CD4-positive, alpha-beta T cell treated with Interleukin-2 at 100 ng/mL for 4 hours (primary cell): ENCODE measurements around the gene SLC16A10.
"Not testable (repeated sequence)": the region's sequence is repeated elsewhere in the genome, so short reads cannot be mapped to it uniquely, and the experiment has no call there.

Experiments
- DNase-seq: peaks from one replicate; pipeline ENCODE4 v3.0.0-alpha.2; 2020; ENCODE audit warnings: low spot score

The SLC16A10 gene

DNA sequence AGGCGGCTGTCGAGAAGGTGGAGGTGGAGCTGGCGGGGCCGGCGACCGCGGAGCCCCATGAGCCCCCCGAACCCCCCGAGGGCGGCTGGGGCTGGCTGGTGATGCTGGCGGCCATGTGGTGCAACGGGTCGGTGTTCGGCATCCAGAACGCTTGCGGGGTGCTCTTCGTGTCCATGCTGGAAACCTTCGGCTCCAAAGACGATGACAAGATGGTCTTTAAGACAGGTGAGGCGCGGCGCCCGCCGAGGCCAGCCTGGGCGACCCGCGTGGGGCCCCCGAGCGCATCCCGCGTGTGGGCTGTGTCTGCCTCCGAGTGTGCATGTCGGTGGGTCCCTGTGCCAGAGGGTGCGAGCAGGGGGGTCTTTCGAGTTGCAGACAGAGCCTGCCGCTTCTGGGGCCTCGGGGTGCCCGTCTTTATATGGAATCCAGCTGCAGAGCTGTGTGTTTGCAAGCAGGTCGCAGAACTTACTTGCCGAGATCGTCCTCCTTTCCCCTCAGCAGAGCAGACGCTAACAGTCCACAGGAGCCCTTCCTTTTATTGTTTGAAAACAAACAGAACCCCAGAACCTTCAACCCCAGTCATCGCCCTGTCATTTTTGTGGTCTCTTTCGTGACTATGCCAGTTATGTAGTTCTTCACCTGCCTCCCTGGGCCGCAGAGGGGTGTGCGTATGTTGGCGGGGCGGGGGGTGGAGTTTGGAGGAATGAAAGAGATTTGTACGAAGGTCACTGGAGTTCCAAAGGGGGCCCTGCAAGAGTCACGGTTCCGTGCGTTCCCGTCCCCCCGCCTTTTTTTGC lies 766 bp downstream of the SLC16A10 start:
- DNase-seq, result peak; percentile 47

DNA sequence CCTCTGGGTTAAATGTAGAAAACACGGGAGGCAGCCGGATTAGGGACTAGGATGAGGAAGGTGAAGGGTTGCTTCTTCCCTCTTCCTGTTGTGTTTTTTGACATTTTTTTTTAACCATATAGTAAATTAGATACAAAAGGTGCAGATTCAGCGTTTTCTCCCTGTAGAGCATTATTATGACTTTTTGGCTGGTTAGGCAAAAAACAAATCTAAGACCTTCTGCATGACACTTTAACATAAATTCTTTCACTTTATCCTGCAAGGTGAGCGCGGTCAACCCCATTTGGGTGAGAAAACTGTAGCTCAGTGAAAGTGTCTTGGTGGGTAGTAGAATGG lies 1.3 kb downstream of the SLC16A10 start:
- no peak for DNase-seq

DNA sequence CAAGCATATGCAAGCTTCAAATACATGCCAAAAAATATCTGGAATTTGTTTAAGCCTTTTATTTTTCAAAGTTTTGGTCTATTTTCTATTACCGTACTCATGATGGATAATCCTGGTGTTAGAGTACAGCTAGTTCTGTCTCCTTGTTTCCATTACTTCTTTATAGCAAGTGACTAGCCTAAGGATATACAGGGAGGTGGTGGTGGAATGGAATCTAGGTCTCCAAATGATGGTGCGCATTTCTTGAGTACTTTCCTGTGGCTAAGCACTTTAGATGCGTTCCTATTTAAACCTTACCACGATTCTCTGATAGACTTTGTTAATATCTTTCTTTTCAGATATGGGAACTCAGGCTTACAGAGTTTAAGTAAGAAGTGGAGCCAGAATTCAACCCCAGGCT lies 3.5 kb downstream of the SLC16A10 start:
- DNase-seq, result no peak

DNA sequence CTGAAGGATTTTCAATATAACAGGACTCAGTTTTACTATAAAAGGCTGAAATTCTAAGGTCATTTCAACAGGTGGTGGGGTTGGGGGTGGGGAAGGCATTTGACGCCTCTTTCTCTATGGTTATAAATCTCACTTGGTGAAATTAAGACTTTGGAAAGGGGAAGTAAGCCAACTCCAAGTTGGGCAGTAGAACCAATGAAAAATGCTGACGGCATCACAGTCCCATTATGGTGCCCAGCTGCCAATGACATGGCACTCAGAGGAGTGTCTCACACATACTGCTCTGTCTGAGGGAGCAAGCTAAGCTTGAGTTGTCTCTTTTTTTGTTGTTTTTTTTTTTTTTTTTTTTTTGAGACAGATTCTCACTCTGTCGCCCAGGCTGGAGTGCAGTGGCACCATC lies 4.7 kb downstream of the SLC16A10 start:
- DNase-seq, result no peak

DNA sequence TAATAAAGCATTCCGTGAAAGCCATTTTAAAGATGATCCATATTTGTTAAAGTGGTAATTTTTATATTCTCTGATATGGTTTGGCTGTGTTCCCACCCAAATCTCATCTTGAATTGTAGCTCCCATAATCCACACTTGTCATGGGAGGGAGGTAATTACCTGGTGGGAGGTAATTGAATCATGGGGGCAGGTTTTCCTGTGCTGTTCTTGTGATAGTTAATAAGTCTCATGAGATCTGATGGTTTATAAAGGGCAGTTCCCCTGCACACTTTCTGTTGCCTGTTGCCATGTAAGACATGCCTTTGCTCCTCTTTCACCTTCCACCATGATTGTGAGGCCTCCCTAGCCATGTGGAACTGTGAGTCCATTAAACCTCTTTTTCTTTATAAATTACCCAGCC lies 8.2 kb downstream of the SLC16A10 start:
- DNase-seq, result not testable (repeated sequence)

DNA sequence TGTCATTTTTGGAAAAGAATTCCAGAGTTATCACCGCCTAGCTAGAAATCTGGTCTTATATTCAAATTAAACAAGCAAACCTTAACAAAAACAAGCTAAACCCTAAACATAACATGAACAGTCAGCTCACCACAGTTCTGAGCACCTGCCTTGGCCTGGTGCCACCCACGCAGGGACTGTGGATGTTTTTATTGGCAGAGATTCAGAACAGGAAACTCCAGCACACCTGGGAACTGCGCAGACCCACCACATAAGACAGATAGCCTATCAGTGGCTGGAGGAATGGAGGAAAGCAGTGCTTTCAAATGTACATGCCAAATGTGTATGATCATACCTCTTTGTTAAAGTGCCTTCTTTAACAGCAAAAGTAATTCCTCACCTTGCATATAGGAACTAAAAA lies 8.9 kb downstream of the SLC16A10 start:
- peak; percentile 35 for DNase-seq

DNA sequence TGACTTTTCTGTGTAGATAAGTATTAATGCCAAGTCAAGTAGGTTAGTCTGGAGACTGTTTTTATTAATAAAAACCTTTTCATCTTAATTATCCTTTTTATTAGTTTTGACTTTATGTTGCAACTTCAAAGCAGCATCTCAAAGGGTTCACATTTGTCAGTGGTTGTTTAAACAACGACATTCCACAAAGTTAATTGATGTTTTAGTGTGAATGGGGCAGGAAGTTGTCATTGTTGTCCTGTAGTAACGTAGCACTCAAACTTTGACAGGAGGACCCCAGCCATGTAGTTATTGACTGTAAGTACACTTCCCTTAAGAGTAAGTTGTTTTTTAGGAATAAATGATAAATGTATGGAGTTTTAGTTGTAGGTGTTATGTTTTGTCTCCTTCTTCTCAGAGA lies 11.3 kb downstream of the SLC16A10 start:
- DNase-seq, result no peak

DNA sequence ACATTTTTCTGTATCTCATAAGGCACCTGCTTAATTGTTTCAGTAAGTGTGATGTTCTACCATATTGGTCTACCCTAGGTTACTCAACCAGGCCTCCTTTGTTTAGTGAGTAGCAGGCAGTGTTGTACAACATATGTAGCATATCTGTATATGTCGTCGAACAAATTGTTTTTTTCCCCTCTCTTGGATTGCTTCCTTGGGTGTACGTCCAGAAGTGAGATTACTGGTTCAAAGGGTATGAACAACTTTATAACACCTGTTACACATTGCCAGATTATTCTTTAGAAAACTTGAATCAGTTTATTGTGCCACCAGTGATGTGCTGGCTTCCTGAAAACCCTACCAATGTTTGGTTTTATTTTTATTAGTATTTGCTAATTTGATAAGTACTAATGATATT lies 14.7 kb downstream of the SLC16A10 start:
- DNase-seq, result no peak

DNA sequence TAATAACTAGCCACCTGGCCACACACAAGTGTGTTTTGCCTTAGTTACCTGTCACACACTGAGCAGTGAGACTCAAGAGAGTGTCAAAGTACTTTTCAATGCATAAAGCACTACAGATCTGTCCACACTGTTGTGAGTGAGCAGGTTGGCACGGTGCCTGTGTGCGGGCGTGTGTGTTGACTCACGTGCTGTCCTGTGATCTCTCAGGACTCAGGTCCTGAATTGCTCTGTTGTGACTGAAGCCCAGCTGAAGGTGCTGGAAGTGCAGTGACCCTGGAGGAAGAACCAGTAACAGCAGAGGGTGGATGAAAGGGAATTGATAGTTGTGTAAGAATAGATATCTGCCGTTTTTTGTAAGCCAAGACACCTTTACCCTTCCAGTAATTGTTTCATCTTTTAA lies 18.3 kb downstream of the SLC16A10 start:
- DNase-seq, result no peak

DNA sequence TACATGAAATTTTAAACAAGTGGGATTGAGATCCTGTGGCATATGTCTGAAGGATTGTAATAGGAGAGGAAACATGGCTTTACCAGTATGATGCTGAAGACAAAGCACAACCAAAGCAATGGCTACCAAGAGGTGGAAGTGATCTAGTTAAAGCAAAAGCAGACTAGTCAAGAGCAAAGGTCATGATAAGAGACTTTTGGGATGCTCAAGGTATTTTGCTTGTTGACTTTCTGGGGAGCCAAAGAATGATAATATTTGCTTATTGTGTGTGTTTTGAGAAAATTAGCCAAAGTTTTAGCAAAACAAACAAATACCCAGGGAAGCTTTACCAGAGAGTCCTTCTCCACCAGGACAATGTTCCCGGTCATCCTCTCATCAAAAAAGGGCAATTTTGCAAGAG lies 20.3 kb downstream of the SLC16A10 start:
- DNase-seq, result no peak

DNA sequence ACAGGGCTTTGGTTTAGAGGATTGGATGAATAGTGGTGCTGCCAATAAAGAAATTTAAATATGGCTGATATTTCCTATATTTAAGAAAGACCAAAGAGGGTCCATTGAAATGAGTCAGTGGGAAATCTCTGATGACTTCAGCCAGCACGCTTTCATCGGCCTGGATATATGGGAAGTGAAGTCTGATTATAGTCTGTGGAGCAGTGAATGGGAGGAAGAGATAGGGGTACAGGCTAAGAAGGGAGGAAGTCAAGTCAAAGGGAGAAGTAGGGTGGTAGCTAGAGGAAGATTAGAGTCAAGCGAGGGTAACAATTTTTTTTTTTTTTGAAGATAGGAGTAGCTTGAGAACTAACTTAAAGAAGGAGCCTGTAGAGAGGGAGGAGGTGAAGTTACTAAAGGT lies 22.7 kb downstream of the SLC16A10 start:
- no peak for DNase-seq

DNA sequence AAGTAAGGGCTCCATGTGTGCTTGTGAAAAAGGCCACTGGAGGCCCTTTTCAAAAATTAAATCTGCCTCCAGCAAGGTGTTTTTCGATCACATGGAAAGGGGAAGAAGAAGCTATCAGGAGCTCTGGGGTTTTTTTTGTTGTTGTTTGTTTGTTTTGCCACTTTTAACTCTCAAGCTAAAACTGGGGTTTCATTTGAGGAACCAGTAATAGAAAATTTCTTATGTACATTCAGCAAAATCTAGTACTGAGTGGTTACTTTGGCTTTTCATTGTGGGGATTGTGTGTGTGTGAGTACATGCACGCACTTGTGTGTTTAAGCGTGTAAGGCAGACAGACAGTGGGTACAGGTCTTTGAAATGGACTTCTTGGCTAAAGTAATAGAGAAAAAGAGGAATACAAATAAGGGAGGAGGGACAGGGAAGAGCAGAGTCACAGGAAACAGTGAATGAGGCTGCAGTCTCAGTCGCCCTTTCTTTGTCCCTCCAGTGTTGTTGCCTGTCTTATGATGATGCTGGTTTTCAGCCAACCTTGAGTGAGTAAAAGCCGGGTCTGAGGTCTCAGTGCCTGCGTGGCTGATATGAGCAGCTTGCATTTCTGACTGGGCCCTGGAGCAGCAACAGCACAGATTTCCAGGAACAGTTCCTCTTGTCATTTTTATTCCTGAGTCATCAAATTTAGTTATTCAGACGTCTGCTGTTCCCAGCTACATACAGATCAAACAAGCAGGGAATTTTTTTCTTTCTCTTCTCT lies 26.2 kb downstream of the SLC16A10 start:
- peak; percentile 45 for DNase-seq

DNA sequence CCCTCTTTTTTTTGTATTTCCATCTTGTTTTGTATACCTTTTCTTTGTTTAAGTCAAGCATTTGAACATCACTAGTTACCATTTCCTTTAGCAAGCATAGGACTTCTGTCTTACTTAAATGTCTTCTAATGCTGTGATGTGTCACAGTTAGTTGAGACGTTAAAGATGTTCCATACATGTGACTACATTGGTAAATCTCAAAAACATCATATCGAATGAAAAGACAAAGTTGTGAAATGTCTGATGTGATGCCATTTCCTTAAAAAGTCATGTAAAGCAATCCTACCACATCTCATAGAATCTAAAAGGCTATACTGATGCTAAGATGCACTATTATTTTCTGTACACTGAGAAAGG lies 26.8 kb downstream of the SLC16A10 start:
- peak; percentile 15 for DNase-seq

DNA sequence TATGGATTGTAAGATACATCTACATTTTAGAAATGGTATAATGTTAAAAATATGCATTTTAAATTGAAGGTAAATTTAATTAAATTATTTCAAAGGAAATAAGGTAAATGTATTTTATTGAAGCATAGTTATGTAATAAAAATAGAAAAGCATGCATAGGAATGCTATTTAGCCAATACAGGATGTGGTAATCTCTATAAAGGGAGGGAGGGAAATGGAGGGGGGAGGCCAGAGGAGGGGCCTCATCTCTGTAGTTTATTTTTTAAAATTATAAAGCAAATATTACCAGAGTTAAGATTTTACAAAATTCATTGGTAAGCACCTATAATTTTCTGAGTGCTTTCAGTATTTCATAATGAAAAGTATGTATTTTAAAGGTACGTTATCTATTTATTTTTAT lies 27.2 kb downstream of the SLC16A10 start:
- no peak for DNase-seq

DNA sequence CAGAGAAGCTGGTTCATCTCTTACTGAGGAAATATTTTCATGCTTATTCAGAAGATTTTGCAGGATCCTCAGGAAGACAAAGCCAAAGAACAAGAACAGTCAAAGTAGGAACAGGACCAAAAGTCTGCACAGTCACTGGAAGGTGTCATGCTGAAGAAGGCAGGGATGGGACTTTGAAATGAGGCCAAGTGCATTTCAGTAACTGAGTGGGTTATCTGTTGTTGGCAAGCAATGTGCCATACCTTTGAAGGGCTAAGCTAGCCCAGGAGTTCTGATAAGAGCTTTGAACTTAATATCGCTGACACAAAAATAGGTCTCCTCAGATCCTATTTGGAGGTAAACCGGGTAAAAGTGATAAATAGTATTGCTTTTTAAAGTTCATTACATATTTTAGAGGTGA lies 31.5 kb downstream of the SLC16A10 start:
- DNase-seq, result no peak

DNA sequence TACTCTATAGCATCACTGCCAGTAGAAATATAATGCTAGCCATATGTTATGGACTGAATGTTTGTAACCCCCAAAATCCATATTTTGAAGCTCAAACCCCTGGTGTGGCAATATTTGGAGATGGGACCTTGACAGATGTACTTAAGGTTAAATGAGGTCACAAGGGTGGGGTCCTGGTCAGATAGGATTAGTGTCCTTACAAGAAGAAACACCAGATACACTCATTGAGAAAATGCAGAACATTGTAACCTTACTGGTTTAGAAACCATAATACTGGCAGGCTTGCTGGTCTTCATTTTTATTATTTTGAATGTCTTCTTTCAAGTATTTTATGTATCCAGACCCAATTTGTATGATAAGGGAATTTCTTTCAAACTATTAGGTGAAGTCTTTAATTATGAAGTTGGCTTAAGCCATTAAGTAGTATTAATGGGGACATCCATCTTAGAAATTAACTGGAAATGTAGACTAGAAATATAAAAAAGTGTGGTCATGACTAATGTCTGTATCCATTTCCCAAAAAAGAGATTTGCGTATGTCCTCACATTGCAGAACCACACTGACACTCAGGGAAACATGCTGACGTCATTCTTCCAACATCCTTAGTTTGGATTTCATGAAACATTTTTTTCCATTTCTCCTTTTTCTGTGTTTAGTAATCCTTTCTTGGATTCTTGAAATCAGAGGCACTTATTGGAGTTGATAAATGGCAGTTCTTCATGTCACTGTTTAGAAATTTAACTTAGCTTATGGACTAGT lies 32.4 kb downstream of the SLC16A10 start:
- no peak for DNase-seq

DNA sequence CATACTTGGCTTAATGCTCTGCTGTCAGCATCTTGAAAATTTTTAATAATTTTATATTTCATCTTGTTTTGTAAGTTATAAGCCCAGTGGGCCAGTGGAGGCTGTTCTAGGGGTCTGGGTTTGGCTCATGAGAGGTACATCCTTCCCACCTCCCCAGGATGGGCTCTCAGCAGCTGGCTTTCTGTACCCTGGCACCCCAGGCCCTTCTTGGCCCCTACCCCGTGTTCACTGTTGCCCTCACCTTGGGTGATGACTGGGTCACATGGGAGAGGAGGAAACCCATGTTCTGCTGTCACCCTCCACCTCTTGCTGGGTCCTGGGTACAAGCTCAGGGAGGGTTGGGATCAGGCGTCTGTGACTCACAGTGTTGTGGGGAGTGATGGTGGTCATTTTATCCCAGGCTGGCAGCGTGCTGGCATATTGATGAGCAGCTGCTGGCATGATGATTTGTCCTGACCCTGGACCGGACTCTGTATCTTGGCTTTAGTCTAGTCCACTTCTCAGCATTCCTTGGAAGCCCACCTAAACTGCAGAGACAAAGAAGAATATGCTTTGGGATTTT lies 34.6 kb downstream of the SLC16A10 start:
- DNase-seq, result no peak

DNA sequence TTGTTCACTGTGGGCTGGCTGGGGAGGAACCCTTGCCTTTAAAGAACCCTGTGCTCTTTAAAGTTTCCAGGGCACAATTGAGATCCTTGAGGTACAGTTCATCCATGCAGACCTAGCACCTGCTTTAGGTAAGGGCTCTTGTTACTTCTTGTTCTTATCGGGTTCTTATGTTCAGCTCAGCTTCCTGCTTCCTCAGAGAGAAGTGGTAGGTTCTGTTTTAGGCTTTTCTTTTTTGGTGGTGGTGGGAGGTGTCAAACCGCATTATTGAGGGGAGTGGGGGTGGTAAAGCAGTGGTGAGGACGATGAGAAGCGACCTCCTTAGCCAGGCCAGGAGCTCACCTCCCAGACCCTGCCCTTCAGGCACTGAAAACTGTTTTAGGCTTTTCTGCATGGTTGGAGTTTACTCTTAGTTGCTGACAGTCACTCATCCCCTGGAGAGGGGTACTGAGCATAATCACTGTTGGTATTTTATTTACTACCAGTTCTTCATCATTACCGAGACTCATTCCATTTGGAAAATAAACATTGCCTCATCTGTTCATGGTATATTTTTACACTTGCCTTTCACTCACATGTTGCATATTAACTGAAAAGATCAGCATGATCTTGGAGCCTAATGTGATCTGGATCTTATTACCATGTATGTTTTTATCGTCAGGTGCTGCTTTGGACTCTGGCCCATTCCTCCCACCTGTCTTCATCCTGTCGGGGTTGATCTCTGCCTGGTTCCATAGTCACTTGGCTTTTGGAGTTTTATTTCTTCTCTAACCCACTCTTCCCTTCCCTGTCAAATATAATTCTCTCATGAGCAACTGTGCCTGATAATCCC lies 35.4 kb downstream of the SLC16A10 start:
- no peak for DNase-seq

DNA sequence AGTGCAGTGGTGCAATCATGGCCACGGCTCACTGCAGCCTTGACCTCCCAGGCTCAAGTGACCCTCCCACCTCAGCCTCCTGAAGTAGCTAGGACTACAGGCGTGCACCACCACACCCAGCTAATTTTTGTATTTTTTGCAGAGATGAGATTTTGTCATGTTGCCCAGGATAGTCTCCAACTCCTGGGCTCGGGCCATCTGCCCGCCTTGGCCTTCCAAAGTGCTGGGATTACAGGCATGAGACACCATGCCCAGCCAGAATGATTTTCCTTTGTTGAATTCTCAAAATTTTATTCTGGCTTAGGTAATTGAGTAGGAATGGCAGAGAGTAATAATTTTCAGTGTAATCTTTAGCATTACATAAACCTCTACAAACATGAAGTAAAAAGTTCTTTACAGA lies 37.1 kb downstream of the SLC16A10 start:
- DNase-seq, result no peak

DNA sequence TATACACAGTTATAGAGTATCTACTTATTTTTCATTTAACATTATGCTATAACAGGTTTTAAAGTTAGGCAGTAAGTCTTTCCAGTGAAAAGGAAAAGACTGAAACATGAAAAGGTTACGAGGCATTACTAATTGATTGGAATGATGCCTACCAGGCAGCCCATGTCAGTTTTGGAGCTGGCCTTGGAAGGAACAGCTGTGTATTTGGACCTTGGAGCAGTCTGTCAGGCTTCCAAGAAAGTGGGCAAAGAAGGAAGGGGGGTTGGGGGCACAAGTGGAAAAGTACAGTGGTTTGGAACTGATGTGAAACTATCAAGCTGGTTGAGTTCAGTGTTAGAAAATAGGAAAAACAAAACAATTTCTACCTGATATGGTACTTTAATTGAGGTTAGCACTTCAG lies 41.7 kb downstream of the SLC16A10 start:
- DNase-seq, result no peak

DNA sequence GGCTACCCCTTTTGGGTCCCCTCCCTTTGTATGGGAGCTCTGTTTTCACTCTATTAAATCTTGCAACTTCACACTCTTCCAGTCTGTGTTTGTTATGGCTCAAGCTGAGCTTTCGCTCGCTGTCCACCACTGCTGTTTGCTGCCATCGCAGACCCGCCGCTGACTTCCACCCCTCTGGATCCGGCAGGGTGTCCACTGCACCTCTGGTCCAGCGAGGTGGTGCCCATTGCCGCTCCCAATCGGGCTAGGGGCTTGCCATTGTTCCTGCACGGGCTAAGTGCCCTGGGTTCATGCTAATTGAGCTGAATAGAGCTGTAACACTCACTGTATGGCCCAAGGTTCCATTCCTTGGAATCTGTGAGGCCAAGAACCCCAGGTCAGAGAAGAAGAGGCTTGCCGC lies 43.7 kb downstream of the SLC16A10 start:
- DNase-seq, result not testable (repeated sequence)

DNA sequence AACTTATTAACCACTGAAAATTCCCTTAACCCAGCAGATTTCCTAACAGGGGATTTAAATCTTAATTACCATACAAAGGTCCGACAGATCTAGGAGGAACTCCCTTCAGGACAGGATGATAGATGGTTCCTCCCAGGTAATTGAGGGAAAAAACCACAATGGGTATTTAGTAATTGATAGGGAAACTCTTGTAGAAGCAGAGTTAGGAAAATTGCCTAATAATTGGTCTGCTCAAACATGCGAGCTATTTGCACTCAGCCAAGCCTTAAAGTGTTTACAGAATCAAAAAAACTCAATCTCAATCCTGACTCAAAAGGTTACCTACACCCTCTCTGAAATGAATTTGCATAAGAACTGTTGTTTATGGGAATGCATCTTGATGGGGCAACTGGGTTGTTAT lies 45.4 kb downstream of the SLC16A10 start:
- not testable (repeated sequence) for DNase-seq
